LNCaP clone FGC (cell line): ENCODE data around the gene INTS1.
A peak's percentile ranks its signal among the peaks of the same experiment; 100 is the strongest.

Source experiments
- DNase-seq: peaks from one replicate; pipeline ENCODE4 v3.0.0-alpha.2; 2011; ENCODE audit warnings: low read depth
- H3K4me3 ChIP-seq: 2 replicates; pipeline ENCODE4 v1.5.1; 2011; ENCODE audit warnings: mild to moderate bottlenecking, low read depth, low read length, control low read depth
- TF ChIP-seq, protein P1 (sequence below): IDR thresholded peaks from 2 replicates; pipeline ENCODE4 v1.5.1; 2012; ENCODE audit warnings: mild to moderate bottlenecking; ENCODE audit not compliant: control insufficient read depth, insufficient read depth; ENCODE audit errors: extremely low read depth

INTS1 gene

DNA sequence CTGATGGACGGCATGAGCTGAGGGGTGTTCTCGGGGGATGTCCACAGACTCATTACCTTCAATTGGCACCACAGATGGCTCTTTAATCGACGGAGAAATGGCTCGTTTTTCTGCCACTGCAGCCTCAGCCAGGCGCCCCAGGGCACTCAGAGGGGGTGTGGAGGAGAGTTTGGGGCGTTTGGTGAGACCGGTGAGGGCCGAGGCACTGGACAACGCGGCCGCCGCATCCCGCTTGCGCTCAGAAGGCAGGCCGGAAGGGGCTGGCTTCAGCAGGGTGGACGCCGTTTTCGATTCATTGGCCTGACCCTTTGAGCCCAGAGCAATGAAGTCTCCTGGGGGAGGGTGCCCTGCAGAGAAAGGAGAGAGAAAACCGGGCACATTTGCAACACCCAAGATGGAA lies 1.3 kb downstream of the INTS1 start:
- peak overlapping the region; percentile 100 for H3K4me3 ChIP-seq
- TF ChIP-seq, protein P1, sequence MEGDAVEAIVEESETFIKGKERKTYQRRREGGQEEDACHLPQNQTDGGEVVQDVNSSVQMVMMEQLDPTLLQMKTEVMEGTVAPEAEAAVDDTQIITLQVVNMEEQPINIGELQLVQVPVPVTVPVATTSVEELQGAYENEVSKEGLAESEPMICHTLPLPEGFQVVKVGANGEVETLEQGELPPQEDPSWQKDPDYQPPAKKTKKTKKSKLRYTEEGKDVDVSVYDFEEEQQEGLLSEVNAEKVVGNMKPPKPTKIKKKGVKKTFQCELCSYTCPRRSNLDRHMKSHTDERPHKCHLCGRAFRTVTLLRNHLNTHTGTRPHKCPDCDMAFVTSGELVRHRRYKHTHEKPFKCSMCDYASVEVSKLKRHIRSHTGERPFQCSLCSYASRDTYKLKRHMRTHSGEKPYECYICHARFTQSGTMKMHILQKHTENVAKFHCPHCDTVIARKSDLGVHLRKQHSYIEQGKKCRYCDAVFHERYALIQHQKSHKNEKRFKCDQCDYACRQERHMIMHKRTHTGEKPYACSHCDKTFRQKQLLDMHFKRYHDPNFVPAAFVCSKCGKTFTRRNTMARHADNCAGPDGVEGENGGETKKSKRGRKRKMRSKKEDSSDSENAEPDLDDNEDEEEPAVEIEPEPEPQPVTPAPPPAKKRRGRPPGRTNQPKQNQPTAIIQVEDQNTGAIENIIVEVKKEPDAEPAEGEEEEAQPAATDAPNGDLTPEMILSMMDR: no peak
- no peak for DNase-seq

DNA sequence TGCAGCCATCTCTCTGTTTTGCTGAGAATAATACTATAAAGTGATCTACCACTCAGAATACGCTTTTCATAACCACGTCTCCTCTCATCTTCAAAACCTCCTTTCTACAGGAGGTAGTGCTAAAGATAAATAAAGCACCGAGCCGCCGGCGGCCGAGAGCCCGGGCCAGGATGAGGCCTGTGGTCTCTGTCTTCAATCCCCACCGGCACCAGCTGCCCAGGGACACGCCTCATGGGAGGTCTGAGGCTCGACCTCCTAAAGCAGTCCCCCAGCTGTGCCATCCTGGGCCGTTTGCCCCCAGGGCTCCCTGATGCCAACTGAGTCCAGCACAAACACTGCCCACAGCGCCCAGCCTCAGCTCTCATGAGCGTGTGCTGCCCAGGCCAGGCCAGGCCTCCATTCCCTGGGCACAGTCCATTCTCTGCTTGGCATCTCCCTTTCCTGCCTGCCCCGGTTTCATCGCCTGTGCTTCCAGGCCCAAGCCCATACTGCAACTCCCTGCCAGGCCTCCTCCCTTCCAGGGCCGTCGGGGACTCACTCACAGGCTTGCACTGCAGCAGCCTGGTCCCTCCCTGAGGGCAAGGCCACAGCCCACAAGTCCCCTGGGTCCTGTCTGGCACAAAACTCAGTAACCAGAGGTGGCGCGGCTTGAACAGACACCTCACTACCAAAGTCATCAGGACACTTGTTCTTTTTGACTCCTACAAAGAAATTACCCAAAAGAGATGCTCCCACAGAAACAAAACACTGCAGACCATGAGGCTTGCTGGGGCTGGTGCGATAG lies 2.5 kb downstream of the INTS1 start:
- DNase-seq: no peak
- TF ChIP-seq, protein P1: no peak

DNA sequence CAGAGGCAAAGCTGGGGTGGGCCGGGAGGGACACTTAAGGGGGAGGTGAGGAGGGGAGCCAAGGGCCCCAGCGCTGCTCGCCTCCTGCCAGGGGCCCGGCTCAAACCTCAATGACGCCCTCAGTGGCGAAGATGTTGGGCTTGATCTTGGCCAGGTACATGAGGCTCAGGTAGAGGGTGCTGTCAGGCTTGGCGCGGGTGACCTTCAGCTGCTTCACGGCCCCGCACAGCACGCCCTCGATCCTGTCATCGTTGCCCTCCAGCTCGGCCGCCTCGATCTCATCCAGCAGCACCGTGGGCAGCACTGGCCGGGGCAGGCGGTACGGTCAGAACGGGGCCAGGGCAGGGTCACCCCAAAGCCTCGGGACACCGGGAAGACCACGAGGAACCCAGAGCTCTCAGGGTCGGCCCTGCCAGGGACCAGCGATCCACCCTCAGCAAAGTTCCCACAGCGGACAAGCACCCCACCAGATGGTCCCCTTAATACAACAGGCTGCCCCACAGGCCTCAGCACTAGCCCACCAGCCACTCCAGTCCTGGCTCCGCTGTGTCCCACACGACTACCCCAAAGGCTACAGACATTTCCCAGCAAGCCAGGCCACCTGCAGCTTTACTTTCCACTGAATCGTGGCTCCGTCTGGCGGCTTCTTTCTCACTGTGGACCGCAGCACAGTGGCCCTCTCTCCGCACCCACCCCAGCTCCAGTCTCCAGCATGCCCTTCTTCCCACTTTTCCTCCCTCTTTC lies 4.0 kb downstream of the INTS1 start:
- no peak overlapping the region for H3K4me3 ChIP-seq
- no peak for DNase-seq
- TF ChIP-seq, protein P1: no peak

More for the DNA sequence above, 2.5 kb downstream of the INTS1 start:
- H3K4me3 ChIP-seq: no peak overlapping the region

DNA sequence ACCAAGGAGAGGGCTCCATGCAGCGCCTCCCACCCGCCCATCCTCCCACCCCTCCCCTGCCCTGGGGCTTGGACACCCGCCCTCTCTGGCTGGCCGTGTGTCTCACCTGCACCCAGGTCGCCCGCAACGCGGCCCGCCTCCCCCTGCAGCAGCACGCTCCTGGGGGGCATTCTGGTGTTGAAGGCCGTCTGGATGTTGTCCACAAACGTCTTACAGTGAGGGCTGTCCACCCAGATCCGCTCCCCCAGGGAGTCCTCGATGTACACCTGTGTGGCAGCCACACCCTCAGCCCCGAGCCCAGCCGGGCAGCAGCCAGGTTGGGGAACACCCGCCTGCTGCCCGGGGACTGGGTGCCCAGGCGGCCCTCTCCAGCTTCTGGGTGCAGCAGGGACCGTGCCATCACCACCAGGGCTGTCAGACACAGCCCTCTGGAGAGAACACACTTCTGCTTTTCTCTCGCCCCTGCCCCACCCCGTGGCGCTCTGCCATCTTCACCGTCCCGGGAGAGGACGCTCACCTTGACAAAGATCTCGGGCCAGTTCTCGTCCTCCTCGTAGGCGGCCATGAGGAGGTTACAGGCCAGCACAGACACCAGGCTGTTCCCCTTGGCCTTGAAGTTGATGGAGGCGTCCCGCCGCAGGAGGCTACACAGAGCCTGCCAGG lies 4.7 kb downstream of the INTS1 start:
- DNase-seq: no peak
- TF ChIP-seq, protein P1: no peak
- no peak overlapping the region for H3K4me3 ChIP-seq

DNA sequence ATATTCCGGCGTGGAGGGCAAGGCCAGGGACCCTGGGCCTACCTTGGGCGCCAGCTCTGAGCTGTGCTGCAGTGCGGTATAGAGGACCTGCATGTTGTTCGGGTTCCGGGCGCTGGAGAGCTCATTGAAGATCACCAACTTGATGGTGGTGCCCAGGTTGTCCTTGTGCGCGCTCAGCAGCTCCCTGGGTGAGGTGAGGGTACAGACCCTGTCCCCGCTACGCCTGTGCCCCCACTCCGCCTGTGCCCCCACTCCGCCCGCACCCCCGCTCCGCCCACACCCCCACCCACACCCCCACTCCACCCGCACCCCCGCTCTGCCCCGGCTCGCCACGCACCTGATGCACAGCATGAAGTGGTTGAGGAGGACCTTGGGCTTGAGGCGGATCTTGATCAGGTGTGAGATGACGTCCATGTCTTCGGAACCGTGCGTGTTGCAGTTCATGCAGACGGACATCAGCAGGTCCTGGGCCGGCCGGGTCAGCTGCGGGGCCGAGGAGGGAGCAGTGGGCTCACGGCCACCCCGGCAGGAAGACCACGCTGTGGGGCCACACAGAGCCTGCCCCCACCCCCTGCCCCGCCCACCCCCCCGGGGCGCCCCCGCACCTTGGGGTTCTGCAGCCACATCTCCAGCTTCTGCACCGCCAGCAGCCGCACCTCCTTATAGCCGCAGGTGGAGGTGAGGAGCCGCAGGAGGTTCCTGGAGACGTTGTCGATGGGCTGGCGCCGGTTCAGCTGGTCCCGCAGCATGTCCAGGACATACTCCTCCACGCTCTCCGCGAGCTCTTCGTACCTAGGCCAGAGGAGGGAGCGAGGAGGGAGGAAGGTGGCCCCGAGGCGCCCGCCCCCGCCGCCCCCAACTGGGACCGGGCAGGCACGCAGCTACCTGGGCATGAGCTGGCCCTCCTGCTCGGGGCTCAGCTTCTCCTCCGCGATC lies 5.6 kb downstream of the INTS1 start:
- H3K4me3 ChIP-seq: no peak overlapping the region
- no peak for DNase-seq
- TF ChIP-seq, protein P1: no peak

DNA sequence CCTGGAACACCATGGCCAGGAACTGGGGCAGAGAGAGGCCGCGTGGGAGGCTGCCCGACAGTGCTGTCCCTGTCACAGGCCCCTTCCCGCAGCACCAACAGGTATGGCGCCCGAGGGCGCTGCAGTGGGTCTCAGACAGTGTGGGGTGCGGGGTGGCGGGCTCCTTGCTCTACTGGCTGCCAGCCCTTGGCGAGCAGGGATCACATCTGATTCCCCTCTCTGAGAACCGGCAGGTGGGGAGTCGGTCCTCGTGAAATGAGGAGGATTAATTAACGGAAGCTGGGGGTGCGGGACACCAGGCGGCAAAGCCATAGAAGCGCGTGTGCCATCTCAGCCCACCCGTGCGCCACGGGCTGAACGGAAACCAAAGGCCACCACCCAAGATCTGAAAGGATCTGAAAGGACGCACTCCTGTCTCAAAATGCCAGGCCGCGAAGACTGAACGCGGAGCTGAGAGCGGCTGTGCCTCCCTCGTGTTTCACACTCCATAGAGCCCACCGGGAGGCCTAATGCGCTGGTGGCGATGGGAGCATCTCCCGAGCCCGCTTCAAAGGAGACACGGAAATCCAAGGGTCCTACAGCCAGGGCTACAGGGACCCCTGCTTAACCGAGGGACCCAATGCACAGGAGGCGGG lies 6.8 kb downstream of the INTS1 start:
- no peak for DNase-seq
- no peak overlapping the region for H3K4me3 ChIP-seq
- TF ChIP-seq, protein P1: no peak
